SHP77 treated with DMSO at 0.1 percent for 48 hours (cell line): ENCODE measurements around the gene CHORDC1.

Source experiments
- DNase-seq: peaks from one replicate; lab custom pipeline; 2025; lab: John Stamatoyannopoulos, UW

Gene CHORDC1

DNA sequence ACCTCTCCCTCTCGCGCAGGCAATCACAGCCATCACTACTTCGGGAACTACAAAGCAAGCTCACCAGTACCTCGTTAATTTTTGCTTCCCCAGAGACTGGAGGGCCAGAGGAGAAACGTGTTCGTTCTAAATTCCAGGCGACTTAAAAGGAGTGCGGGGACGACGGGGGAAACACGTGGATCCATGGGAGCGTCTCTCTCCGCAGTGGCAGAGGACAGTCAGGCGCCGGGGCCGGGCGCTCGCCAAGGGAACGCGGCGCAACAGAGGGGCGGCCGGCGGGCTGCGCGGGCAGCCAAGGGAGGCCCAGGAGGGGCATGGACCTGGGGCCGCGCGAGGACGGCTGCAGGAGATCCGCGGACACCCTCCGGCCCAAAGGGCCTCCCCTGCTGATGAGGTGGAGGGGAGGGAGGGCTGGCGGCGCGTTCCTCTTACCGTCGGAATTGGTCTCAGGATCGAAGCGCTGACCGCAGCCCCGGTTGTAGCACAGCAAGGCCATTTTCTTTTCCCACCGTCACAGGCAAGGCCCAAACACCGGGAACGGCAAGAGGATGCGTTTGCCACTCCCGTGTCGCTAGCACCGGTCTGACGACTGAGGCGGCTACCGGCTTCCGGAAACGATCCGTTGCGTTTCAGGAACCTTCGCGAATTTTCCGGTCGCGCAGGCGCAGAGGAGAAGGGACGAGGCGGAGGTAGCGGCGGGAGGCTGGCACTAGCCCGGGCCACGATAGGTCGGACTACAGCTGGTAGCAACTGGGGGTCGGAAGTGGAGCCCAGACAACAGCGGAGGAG lies at the start of gene CHORDC1:
Gene CHORDC1 (minus strand): TSS at position 591 of the 789 bp plus-strand sequence. CDS start 95 bp downstream, at position 496.
- DNase-seq: peak; percentile 88

DNA sequence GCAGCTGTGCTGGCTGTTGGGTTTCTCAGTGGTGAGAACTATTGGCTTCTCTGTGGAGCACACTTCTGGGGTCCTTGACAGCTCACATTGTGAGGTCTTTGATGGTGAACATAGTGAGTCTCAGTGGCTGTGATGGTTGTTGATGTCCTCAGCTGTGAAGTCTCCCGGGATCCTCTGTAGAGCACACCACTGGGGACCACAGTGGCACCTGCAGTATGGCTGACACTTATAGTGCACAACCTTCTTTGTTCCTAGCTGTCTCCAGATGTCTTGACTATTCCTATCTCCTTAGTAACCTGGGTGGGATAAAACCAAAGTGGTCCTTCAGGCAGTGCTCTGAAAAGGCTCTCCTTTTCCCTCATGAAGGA lies 34.3 kb upstream of the CHORDC1 start:
- DNase-seq: no peak

DNA sequence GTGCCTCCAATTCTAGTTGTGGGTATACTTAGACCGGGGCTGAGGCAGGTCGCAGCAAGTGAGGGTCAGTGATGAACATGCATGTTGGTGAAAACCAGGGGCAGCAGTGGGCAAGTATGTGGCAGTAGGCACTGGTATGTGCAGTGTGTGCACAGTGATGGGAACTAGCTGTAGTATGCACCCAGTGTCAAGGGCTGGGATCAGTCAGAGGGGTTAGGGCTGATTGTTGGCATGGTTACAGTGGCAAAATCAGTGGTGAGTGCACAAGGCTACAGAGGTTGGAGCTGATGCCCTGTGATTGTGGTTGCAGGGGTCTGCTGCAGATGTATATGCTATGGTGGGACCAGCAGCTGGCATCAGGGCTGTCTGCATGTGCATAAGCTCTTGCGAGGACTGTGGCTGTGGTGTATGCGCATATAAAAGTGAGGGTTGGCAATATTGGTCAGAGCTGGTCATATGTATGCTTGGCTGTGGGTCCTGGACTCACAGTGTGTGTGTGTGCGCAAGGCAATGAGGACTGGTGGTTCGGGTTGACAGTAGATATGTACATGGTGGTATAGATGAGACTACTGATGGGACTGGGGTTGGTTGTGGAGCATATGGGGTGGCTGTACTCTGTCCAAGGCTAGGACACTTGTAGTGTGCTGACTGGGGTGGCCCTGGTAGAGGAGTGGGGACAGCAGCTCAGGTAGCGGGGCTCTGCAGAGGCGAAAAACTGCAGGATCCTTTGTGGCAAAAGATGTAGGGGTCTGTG lies 33.7 kb upstream of the CHORDC1 start:
- DNase-seq: no peak

DNA sequence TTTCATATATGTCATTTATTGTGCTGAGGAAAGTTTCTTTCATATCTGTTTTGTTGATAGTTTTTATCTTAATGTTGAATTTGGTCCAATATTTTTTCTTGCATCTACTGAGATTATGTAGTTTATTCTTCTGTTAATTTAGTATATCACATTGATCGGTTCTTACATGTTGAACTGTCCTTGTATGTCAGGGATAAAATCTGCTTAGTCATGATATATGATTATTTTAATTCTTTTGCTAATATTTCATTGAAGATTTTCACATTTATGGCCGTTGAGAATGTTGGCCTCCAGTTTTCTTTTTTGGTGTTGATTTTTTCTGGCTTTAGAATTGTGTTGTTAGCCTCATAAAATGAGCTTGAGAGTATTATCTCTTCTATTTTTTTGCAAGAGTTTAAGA lies 31.2 kb upstream of the CHORDC1 start:
- DNase-seq: no peak

DNA sequence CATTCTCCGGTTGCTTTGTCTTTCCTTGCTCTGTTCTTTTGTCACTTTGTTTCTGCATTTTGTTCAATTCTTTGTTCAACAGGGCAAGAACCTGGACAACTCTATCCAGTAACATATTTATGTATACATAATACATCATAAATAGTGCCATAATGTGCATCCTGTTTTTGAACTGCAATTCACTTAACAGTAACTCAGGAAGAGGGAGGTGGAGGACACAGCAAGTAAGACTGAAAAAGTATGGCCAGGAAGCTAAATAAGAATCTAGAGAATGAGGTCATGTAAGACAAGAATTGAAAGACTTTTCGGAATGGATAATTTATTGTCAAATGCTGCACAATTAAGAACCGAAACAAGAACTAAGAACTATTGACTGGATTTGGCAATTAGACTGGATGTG lies 29.2 kb upstream of the CHORDC1 start:
- no peak for DNase-seq

DNA sequence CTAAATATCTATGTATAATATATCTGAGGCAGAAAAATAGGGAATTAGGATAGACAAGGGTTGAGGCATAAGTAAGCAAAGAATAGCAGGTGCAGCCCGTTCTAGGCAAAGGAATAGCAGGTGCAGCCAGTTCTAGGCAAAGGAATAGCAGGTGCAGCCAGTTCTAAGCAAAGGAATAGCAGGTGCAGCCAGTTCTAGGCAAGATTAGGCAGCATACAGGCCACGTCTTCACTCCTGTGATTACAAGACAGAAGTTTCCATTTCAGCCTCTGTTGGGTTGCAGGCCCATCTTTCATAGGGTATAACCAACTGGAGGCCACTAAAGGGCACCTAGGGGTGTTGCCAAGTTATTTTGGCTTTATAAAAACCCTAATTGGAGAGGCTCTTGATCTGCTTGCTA lies 28.8 kb upstream of the CHORDC1 start:
- no peak for DNase-seq

DNA sequence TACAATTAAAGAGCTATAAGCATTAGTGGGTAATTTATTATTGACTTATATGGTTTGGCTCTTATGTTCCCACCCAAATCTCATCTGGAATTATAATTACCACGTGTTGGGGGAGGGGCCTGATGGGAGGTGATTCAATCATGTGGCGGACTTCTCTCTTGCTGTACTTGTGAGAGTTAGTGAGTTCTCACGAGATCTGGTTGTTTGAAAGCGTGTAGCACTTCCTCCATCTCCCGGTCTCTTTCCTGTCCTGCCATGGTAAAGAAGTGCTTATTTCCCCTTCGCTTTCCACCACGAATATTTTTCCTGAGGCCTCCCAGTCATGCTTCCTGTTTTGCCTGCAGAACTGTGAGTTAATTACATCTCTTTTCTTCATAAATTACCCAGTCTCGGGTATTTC lies 28.1 kb upstream of the CHORDC1 start:
- DNase-seq: no peak

DNA sequence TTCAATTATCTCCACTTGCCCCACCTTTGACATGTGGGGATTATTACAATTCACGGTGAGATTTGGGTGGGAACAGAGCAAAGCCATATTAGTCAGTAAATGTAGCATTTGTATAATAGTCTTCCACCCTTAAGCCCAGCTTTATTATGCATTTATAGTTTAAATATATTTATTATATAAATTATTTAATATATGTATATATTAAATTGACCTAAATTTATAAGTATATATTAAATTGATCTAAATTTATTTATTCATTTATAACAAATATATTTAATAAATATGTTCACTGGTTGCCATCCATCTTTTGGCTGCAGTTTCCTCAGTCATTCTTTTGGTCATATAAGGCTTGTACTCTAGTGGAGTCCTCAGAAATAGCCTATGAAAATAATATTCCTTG lies 23.6 kb upstream of the CHORDC1 start:
- no peak for DNase-seq

DNA sequence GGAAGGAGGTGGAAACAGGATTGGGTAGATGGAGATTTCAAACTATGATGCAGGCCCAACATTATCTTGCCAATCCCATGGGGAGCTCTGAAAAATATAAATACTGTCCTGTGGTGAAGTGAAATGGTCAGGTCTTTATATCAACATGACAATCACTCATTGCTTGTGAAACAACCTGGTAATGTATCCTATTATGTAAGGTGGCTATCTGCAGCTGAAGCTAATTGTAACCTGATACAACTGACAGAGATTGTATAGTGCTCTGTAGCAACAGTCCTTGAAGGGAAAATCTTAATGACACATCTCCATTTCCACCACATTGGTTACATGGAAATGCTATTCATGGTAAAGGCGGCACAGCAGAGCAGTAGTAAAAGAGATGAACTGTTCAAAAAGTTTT lies 20.7 kb upstream of the CHORDC1 start:
- peak; percentile 21 for DNase-seq

DNA sequence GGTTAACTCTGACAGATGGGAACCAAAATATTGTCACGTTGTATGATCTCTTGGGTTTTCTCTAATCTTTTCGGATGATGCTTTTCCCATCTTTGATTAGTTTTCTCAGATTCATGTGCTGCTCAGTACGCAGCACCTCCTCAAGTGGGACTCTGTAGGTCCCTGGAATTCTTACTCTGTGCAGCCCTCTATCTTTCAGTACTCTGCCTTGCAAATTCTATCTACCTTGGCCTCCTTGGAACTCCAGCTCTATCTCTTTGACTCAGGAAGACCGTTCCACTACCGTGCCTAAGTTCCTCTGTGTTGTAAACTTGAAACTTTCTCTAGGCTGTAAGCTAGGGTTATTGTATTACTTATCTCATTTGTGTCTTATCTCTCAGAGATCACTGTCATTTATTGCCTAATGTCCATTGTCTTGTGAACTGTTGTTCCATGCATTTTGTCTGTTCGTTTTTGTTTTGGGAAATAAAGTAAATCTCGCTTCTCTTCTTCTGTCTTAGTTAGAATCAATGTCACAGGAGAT lies 20.1 kb upstream of the CHORDC1 start:
- DNase-seq: no peak

DNA sequence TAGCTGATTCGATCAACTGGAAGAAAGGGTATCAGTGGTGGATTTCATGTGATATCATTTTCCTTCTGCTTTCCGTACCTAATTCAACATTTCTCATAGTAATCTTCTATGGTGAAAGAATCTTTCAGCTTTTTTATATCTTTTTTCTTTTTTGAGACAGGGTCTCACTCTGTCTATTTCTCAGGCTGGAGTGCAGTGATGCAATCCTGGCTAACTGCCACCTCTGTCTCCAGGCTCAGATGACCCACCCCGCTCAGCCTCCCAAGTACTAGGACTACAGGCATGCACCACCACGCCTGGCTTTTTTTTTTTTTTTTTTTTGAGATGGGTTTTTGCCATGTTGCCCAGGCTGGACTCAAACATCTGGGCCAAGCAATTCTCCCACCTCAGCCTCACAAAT lies 18.6 kb upstream of the CHORDC1 start:
- peak; percentile 43 for DNase-seq

DNA sequence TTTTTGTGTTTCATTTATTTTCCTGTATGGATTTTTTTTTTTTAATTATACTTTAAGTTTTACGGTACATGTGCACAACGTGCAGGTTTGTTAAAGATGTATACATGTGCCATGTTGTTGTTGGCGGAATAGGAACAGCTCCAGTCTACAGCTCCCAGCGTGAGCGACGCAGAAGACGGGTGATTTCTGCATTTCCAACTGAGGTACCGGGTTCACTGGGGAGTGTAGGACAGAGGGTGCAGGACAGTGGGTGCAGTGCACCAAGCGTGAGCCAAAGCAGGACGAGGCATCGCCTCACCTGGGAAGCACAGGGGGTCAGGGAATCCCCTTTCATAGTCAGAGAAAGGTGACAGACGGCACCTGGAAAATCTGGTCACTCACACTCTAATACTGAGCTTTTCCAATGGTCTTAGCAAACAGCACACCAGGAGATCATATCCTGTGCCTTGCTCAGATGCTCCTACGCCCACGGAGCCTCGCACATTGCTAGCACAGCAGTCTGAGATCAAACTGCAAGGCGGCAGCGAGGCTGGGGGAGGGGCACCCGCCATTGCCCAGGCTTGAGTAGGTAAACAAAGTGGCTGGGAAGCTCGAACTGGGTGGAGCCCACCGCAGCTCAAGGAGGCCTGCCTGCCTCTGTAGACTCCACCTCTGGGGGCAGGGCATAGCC lies 17.3 kb upstream of the CHORDC1 start:
- DNase-seq: peak; percentile 46

DNA sequence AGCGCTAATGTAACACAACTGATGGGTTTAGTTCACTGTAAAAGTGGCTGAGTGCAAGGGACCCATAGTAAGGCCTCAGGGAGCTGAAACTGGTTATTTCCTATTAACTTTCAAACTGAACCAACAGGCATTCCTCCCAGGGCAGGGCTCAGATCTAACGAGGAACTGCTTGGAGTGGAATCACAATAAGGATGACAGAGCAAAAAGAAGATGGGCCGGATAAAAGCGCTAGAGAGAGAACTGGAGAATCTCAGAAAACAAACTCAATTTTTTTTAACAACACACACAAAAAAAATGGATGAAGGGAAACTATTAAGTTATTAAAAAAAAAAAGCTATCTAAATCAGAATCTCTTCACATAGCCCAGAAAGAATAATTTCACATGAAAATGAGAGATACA lies 14.2 kb upstream of the CHORDC1 start:
- DNase-seq: no peak

DNA sequence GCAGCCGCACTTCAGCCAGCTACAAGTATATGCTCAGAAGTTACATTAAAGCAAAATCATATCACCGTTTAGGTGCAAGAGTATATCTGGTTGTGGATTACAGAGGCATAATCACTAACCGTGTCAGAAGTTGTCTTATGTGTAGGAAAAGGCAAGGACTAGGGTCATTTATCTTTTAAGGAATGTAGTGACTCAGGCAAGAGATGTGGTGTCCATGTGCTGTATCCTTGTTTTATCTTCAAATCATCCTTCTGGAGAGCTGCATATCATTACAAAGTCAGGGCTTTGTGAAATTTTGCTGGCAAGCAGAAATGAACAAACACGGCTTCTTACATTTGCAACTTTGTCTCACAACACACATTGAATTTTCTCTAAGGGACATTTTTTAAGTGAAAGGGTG lies 12.7 kb upstream of the CHORDC1 start:
- DNase-seq: no peak

DNA sequence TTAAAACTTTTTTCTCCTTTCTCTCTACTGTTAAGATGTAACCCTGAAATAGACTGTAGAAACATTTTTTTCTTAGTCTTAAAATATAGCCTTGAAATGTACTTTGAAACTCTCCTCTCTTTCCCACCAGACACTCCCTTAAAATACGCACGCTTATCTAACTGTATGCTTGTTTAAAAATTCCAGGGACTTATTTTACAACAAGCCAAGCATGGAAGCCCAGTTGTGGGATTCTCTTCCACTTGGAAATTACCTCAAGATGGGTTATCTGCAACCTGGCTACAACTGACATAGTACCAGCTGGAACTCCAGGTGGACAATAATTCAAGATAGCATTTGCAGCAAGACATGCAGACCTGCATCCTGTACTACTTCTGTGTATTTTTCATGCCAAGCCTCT lies 12.1 kb upstream of the CHORDC1 start:
- no peak for DNase-seq

DNA sequence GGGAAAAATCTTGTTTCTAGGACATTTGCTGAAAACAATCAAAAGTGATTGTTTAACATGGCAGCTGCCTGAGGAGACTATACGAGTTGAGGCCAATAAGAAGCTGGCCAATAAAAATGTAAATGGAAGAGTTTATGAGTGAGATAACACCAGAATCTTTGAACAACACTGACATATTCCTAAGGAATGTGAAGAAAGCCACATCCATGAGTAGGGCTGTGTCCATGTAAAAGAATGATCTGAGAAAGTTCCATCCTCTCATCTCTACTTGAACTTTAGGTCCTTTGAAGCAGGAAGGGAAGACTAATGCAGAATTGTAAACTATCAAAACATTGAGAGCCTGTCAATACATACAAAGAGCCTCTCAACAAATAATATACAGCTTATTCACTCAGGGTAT lies 6.9 kb upstream of the CHORDC1 start:
- DNase-seq: no peak

DNA sequence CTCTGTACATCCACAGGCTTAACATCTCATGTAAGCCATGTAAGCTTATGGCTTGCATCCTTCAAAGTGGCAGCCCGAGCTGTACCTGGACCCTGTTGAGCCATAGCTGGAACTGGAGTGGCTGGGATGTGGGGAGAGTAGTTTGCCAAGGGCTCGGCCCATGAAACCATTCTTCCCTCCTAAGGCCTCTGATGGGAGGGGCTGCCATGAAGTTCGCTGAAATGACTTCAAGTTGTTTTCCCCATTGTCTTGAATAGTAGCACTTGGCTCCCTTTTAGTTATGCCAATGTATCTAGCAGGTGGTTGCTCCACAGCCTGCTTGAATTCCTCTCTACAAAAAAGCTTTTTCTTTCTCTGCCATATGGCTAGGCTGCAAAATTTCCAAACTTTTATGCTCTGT lies 5.2 kb upstream of the CHORDC1 start:
- no peak for DNase-seq

DNA sequence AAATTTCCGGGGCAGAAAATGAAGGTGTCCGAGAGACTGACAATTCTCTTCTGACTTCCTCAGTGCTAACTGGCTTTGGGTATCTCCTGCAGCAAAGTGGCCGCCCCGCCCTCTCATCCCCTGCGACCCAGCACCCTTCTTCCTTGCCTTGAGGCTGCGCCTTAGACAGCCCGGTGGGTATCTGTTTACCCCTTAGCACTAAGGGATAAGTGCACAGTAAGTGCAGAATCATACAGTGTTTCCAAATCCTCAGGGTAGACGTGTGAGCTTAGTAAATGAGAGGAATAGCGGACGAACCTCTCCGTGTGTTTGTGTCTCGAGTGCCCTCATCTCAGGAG lies 368 bp upstream of the CHORDC1 start:
- DNase-seq: no peak

DNA sequence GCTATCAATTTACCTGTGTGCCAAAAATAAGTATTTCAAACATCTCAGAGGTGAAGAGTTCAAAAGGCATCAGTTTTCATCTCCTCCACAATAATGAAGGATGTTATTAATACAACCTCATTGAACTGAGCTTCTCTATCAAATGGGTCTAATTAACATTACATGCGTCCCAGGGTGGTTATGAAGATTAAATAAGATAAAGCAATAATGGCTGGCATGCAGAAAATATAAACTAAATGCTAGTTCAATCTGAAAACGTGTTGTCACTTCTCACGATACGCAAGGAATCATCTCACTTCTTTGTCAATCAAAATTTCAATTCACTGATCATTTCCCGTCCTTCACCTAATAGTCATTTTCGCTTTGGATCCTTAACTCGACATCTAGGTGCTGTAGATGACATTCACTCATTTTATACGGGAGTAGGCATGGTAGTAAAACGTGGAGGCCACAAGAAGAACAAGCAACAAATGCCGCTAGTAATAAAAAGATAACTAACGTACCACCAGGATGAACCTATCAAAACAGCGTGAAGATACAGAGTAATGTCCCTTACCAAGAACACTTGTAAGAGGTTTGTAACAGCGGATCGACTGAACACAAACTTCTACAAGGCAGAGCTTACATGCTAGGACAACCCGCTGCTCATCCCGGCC lies 918 bp downstream of the CHORDC1 start:
- no peak for DNase-seq

DNA sequence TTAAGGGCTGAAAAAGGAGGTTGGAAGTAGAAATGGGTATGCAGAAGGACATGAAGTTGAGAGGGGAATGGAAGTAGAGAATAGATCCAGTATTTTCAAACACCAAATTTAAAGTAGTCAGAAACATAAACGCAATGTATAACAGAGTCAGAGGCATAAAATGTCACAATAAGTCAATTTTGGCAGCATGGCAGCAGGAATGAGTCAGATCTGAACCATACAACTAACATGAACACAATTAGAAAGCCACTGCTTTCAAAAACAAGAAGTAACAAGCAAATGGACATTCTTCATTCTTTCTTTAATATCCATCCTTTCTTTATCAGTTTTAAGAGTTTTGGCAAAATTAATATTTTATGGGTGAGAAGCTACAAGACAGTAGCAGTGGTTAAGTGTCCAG lies 2.5 kb downstream of the CHORDC1 start:
- no peak for DNase-seq

DNA sequence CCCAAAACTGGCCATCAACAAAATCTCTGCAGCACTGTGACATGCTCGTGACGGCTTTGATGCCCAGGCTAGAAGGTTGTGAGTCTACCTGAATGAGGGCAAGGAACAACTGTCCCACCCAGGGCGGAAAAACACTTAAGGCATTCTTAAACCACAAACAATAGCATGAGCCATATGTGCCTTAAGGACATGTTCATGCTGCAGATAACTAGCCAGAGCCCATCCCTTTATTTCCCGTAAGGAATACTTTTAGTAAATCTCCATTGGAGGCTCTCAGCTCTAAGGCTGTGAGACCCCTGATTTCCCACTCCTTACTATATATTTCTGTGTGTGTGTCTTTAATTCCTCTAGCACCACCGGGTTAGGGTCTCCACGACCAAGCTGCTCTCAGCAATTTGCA lies 3.4 kb downstream of the CHORDC1 start:
- DNase-seq: no peak

DNA sequence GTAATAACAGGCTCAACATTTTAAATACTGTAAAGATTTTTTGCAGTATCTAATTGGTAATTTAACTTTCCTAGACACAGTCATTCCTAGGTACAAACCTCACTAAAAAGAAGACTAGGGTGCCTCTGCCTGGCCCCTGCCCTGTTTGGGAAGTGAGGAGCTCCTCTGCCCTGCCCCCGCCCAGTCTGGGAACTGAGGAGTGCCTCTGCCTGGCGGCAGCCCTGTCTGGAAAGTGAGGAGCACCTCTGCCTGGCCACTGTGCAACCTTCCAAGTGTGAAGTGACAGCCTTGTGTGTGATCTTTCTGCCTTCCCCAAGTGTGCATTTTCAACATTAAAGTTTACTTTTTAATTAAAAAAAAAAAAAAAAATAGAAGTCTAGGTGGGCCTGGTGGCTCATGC lies 4.2 kb downstream of the CHORDC1 start:
- DNase-seq: no peak

DNA sequence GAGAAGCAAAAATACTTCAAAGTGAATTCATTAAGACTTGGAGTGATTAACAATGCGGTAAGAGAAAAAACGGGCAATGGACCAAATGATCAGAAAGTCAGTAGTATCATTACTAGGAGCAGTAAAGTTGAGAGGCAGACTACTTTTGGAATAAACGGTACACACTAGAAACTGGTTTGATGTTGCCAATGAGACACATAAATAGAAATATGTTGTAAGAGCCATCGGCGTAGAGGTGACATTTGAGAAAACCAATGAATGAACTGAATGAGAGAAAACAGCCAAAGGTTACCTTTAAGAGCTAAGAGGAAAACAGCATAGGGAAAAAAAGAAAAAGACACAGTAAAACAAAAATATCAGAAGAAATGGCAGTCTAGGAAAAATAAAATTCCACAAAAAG lies 6.2 kb downstream of the CHORDC1 start:
- DNase-seq: no peak
